Activated CD4-positive, alpha-beta T cell treated with anti-CD3 and anti-CD28 coated beads, Interleukin-2, amount 10 ng/mL, durations not matched to agents 24 days and 14 days (primary cell): Measurements from ENCODE around the gene GSTA4. TPM values are rescaled to one million over a fixed set of nuclear protein-coding genes. Genes with fewer than 3 reads are reported as not detected.
"Not testable (repeated sequence)": the region's sequence is repeated elsewhere in the genome, so short reads cannot be mapped to it uniquely, and the experiment has no call there.

Source experiments
- DNase-seq: peaks from one replicate; pipeline ENCODE4 v3.0.0; 2022
- H3K27ac Mint-ChIP-seq: one replicate; pipeline ENCODE4 v1.8.0; 2022; ENCODE audit warnings: mild to moderate bottlenecking, mixed read lengths
- H3K27me3 Mint-ChIP-seq: one replicate; pipeline ENCODE4 v1.8.0; 2022; ENCODE audit warnings: mixed read lengths
- H3K36me3 Mint-ChIP-seq: one replicate; pipeline ENCODE4 v1.8.0; 2022; ENCODE audit warnings: low read depth, mild to moderate bottlenecking, mixed read lengths
- H3K4me1 Mint-ChIP-seq: one replicate; pipeline ENCODE4 v1.8.0; 2021; ENCODE audit warnings: mixed read lengths
- H3K4me3 Mint-ChIP-seq: one replicate; pipeline ENCODE4 v1.8.0; 2022; ENCODE audit warnings: mild to moderate bottlenecking, moderate library complexity, mixed read lengths
- H3K9me3 Mint-ChIP-seq: one replicate; pipeline ENCODE4 v1.8.0; 2021; ENCODE audit warnings: mixed read lengths
- intact Hi-C: fragments of 100-400 bp; cut with micrococcal nuclease; formaldehyde crosslinking; loops from one replicate; pipeline ENCODE4 v1.15.1; 2023
- total RNA-seq: library from RNA; stranded (reverse); gene quantifications from 2 replicates; pipeline ENCODE4 v1.2.3, GENCODE V29; 2022

GSTA4 gene
- total RNA-seq, 1 donor from 2014 or later: 28.7 TPM

GRCh38 chr6:52981222-52981900 lies 13.7 kb downstream of the GSTA4 start:
- Mint-ChIP-seq H3K36me3 (peaks cover 48% of the 10 kb centered on the region), H3K27ac (peak overlapping the region; percentile 52), H3K9me3 (no peaks in the 10 kb centered on the region), H3K27me3 (no peaks in the 10 kb centered on the region), H3K4me3 (no peak overlapping the region), H3K4me1 (peaks cover 66% of the 10 kb centered on the region)
- intact Hi-C loops: loop anchor here (5.0 to 10.0 kb wide), 4 partner anchors 326 to 819 kb away; partner anchors contain the start of gene MCM3
- DNase-seq: no peak

- DNase-seq: no peak
- peaks cover 22% of the 10 kb centered on the region for H3K36me3 Mint-ChIP-seq
- H3K4me3 Mint-ChIP-seq: peak overlapping the region; percentile 60
- no peaks in the 10 kb centered on the region for H3K27me3 Mint-ChIP-seq
- H3K4me1 Mint-ChIP-seq: peaks cover 36% of the 10 kb centered on the region
- peaks cover 3% of the 10 kb centered on the region for H3K9me3 Mint-ChIP-seq
- peak overlapping the region; percentile 91 for H3K27ac Mint-ChIP-seq
- intact Hi-C loops: loop anchor here (1.0 kb wide), 3 partner anchors 8 to 19 kb away; partner anchors contain the start of gene GSTA4
Measured at GRCh38 chr6:52976591-52977035, 18.5 kb downstream of the GSTA4 start.

DNA sequence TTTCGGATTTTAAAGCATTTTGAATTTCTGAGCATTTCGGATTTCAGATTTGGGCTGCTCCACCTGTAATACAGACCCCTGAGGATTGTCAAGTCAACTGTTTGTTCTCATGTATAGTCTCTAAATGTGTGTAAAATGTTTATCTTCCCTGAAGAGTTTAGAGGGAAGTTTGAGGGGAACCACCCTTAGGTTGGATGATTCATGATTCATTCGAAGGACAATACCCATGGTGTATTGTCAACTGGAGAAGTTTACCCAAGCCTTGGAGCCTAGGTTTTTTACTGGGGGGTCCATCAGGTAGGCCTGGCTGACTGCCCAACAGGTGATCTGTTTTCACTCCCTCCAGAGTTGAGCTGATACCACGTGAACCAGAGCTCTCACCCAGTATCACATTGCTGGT lies 18.9 kb downstream of the GSTA4 start:
- peaks cover 36% of the 10 kb centered on the region for H3K4me1 Mint-ChIP-seq

DNA sequence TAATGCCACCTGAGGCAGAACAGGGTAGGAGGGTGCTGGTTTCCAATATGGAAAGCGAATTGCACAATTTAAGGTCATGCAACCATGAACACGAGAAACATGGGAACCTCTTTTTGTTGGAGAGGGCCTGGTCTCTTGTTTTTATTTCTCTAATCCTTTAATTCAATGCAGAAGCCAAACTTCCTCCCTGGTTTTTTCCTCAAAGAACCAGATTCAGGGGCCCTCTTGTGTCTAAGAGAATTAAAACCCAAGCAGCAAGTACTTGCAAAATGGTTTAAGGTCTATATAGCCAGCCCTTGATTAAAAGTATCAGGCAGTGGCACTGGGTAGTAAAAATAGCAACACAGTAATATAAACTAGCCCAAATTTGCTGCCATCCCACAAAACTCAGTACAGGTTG lies 19.5 kb downstream of the GSTA4 start:
- Mint-ChIP-seq H3K27me3 (no peaks in the 10 kb centered on the region), H3K27ac (peak overlapping the region; percentile 31), H3K9me3 (peaks cover 3% of the 10 kb centered on the region), H3K4me1 (peaks cover 35% of the 10 kb centered on the region), H3K36me3 (peaks cover 20% of the 10 kb centered on the region), H3K4me3 (no peak overlapping the region)
- no peak for DNase-seq
- intact Hi-C loops: no loop called here

More for the DNA sequence above, 18.9 kb downstream of the GSTA4 start:
- H3K27ac Mint-ChIP-seq: peak overlapping the region; percentile 91
- H3K27me3 Mint-ChIP-seq: no peaks in the 10 kb centered on the region
- intact Hi-C loops: loop anchor here (1.0 kb wide), 3 partner anchors 8 to 19 kb away; partner anchors contain the start of gene GSTA4
- H3K4me3 Mint-ChIP-seq: peak overlapping the region; percentile 60
- peaks cover 3% of the 10 kb centered on the region for H3K9me3 Mint-ChIP-seq
- H3K36me3 Mint-ChIP-seq: peaks cover 22% of the 10 kb centered on the region
- DNase-seq: no peak

GRCh38 chr6:52972989-52973388 lies 22.1 kb downstream of the GSTA4 start:
- no peak overlapping the region for H3K4me3 Mint-ChIP-seq
- peaks cover 3% of the 10 kb centered on the region for H3K9me3 Mint-ChIP-seq
- peaks cover 9% of the 10 kb centered on the region for H3K36me3 Mint-ChIP-seq
- H3K4me1 Mint-ChIP-seq: peaks cover 20% of the 10 kb centered on the region
- H3K27me3 Mint-ChIP-seq: no peaks in the 10 kb centered on the region
- DNase-seq: no peak
- intact Hi-C loops: no loop called here
- H3K27ac Mint-ChIP-seq: no peak overlapping the region

DNA sequence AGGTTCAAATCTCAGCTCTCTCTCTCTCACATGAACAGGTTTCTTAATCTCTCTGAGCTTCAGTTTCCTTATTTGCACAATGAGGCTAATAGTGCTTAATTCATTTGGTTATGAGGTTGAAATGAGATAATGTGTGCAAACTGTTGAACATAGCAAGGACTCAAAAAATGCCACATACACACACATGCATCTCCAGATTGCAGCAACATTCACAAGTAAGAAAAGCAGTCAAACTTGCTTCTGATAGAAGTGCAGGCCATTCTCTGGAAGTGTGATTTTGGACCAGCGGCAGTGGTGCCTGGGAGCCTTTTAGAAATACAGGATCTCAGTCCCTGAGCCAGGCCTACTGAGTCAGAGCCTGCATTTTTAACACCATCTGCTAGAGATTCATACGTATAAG lies 25.7 kb downstream of the GSTA4 start:
- peaks cover 2% of the 10 kb centered on the region for H3K27me3 Mint-ChIP-seq
- no peak overlapping the region for H3K27ac Mint-ChIP-seq
- H3K36me3 Mint-ChIP-seq: no peaks in the 10 kb centered on the region
- no peak for DNase-seq
- H3K9me3 Mint-ChIP-seq: peaks cover 1% of the 10 kb centered on the region
- H3K4me3 Mint-ChIP-seq: no peak overlapping the region
- intact Hi-C loops: no loop called here
- peaks cover 4% of the 10 kb centered on the region for H3K4me1 Mint-ChIP-seq

GRCh38 chr6:52966101-52966500 lies 29.0 kb downstream of the GSTA4 start:
- Mint-ChIP-seq H3K36me3 (no peaks in the 10 kb centered on the region), H3K27me3 (peaks cover 2% of the 10 kb centered on the region), H3K9me3 (peaks cover 3% of the 10 kb centered on the region), H3K4me3 (no peak overlapping the region), H3K27ac (no peak overlapping the region), H3K4me1 (peaks cover 2% of the 10 kb centered on the region)
- intact Hi-C loops: no loop called here
- no peak for DNase-seq

- H3K27me3 Mint-ChIP-seq: peaks cover 2% of the 10 kb centered on the region
- no peaks in the 10 kb centered on the region for H3K36me3 Mint-ChIP-seq
- intact Hi-C loops: no loop called here
- H3K4me3 Mint-ChIP-seq: no peak overlapping the region
- H3K9me3 Mint-ChIP-seq: peaks cover 3% of the 10 kb centered on the region
- no peak overlapping the region for H3K27ac Mint-ChIP-seq
- H3K4me1 Mint-ChIP-seq: peaks cover 2% of the 10 kb centered on the region
- no peak for DNase-seq
Measured at GRCh38 chr6:52965380-52965779, 29.7 kb downstream of the GSTA4 start.

DNA sequence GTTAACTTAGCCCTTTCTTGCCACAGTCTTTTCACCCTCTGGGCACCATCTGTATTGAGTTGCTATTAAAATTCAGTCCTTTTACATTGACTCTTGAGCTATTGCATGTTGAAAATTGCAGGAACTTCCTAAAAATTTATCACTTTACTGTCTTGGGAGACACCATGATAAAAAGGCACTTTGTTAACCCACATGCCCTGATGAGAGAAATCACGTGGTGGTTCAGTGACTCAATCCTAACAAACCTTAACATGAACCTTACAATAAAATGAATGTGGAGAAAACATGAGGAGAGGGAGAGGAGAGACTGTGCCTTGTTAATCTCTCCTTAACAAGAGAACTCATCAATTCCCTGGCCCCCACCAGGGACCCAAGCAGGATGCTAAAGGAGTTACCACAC lies 30.8 kb downstream of the GSTA4 start:
- H3K9me3 Mint-ChIP-seq: peaks cover 3% of the 10 kb centered on the region
- no peak for DNase-seq
- H3K27ac Mint-ChIP-seq: no peak overlapping the region
- intact Hi-C loops: no loop called here
- H3K36me3 Mint-ChIP-seq: no peaks in the 10 kb centered on the region
- peaks cover 1% of the 10 kb centered on the region for H3K4me1 Mint-ChIP-seq
- no peak overlapping the region for H3K4me3 Mint-ChIP-seq
- peaks cover 4% of the 10 kb centered on the region for H3K27me3 Mint-ChIP-seq

GRCh38 chr6:52962701-52963100 lies 32.4 kb downstream of the GSTA4 start:
- intact Hi-C loops: no loop called here
- Mint-ChIP-seq H3K4me1 (no peaks in the 10 kb centered on the region), H3K27ac (no peak overlapping the region), H3K27me3 (peaks cover 4% of the 10 kb centered on the region), H3K36me3 (no peaks in the 10 kb centered on the region), H3K9me3 (peaks cover 3% of the 10 kb centered on the region), H3K4me3 (no peak overlapping the region)
- no peak for DNase-seq

DNA sequence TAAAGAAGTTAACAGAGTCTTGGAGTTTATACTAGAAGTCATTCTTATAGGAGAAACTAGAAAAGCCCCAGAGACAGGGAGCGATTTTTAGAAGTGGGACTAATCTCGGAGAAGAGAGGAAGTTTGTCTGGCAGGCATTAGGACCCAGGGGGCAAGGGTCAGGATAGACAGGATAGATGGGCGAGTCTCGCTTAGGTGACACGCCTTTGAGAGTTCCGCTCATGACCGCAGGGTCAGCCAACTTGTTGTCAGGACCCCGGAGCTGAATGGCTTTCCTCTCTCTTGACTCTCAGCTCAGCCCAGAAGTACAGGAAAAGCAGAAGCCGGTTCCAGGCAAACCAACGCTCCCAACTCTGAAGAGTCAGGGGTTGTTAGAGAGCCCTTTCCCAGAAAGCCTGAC lies 34.1 kb downstream of the GSTA4 start:
- H3K4me1 Mint-ChIP-seq, intact Hi-C loops, H3K9me3 Mint-ChIP-seq, H3K27ac Mint-ChIP-seq, H3K36me3 Mint-ChIP-seq, H3K27me3 Mint-ChIP-seq, H3K4me3 Mint-ChIP-seq, DNase-seq: not testable (repeated sequence)

- intact Hi-C loops, H3K4me3 Mint-ChIP-seq, H3K4me1 Mint-ChIP-seq, H3K9me3 Mint-ChIP-seq, H3K27ac Mint-ChIP-seq, DNase-seq, H3K27me3 Mint-ChIP-seq, H3K36me3 Mint-ChIP-seq: not testable (repeated sequence)
Measured at GRCh38 chr6:52960211-52960610, 34.9 kb downstream of the GSTA4 start.

- intact Hi-C loops: no loop called here
Measured at GRCh38 chr6:52958546-52959255, 36.4 kb downstream of the GSTA4 start.

DNA sequence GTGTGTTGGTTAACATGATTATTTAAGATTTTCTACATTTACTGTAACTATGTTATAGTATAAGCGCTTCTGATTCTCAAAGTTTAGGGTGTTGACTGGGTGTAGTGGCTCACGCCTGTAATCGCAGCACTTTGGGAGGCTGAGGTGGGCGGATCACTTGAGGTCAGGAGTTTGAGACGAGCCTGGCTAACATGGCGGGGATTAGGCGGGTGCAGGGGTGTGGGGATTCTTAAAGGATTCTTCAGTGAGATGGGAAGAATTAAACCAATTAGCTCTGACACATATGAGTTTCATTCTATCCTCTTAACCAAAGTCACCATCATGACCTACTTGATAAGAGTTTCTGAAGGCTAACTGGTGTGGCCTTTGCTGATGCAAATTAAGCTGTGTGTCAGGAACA lies 39.2 kb downstream of the GSTA4 start:
- DNase-seq: no peak
- Mint-ChIP-seq H3K4me1 (no peaks in the 10 kb centered on the region), H3K4me3 (no peak overlapping the region), H3K27me3 (peaks cover 6% of the 10 kb centered on the region), H3K36me3 (no peaks in the 10 kb centered on the region), H3K27ac (no peak overlapping the region), H3K9me3 (no peaks in the 10 kb centered on the region)
- intact Hi-C loops: no loop called here

More at GRCh38 chr6:52958546-52959255, 36.4 kb downstream of the GSTA4 start:
- no peak for DNase-seq
- Mint-ChIP-seq H3K27me3 (peaks cover 6% of the 10 kb centered on the region), H3K4me1 (no peaks in the 10 kb centered on the region), H3K4me3 (no peak overlapping the region), H3K36me3 (no peaks in the 10 kb centered on the region), H3K9me3 (peaks cover 3% of the 10 kb centered on the region), H3K27ac (no peak overlapping the region)
